Hematopoietic multipotent progenitor cell treated with erythropoietin and hydrocortisone succinate and interleukin-3 and kit ligand, for 8 days (in vitro differentiated cells): ENCODE data around the gene KLHL17.

Source experiments
- DNase-seq: peaks from one replicate; pipeline ENCODE4 v3.0.0-alpha.2; 2015

The KLHL17 gene

GRCh38 chr1:960363-961131 lies at the start of gene KLHL17:
Gene KLHL17, plus strand, starts transcription at chr1:960584. Its CDS starts 110 bp downstream, at chr1:960694.
- peak; percentile 63 for DNase-seq

- DNase-seq, result peak; percentile 58
These were observed 49.3 kb upstream of the KLHL17 start for GRCh38 chr1:910881-911721.

- DNase-seq, result no peak
These were observed 48.3 kb upstream of the KLHL17 start for GRCh38 chr1:911875-912739.

GRCh38 chr1:912740-913301 lies 47.6 kb upstream of the KLHL17 start:
- DNase-seq, result no peak

GRCh38 chr1:913491-914130 lies 46.8 kb upstream of the KLHL17 start:
- DNase-seq, result no peak

GRCh38 chr1:914131-914890 lies 46.1 kb upstream of the KLHL17 start:
- no peak for DNase-seq

- DNase-seq, result no peak
These were observed 45.5 kb upstream of the KLHL17 start for GRCh38 chr1:914891-915280.

- no peak for DNase-seq
These were observed 44.9 kb upstream of the KLHL17 start for GRCh38 chr1:915295-916172.

- DNase-seq, result peak; percentile 18
These were observed 44.0 kb upstream of the KLHL17 start for GRCh38 chr1:916173-917075.

- DNase-seq, result no peak
These were observed 43.3 kb upstream of the KLHL17 start for GRCh38 chr1:917076-917459.

- DNase-seq, result no peak
These were observed 42.8 kb upstream of the KLHL17 start for GRCh38 chr1:917466-918091.

GRCh38 chr1:918353-918752 lies 42.0 kb upstream of the KLHL17 start:
- DNase-seq, result no peak

- DNase-seq, result no peak
These were observed 41.5 kb upstream of the KLHL17 start for GRCh38 chr1:918843-919242.

- DNase-seq, result no peak
These were observed 41.0 kb upstream of the KLHL17 start for GRCh38 chr1:919271-919872.

GRCh38 chr1:920010-920409 lies 40.4 kb upstream of the KLHL17 start:
- DNase-seq, result no peak

- no peak for DNase-seq
These were observed 39.9 kb upstream of the KLHL17 start for GRCh38 chr1:920521-920920.

- peak; percentile 32 for DNase-seq
These were observed 39.2 kb upstream of the KLHL17 start for GRCh38 chr1:921011-921837.
